HG03521 (cell line): ENCODE data around the gene ACAP3.

Experiments used
- ATAC-seq: cut with Tn5 transposase; IDR thresholded peaks from one replicate; pipeline ENCODE4 v1.9.1; 2021; ENCODE audit warnings: mild to moderate bottlenecking, moderate library complexity; ENCODE audit not compliant: unreplicated experiment

ACAP3 gene

DNA sequence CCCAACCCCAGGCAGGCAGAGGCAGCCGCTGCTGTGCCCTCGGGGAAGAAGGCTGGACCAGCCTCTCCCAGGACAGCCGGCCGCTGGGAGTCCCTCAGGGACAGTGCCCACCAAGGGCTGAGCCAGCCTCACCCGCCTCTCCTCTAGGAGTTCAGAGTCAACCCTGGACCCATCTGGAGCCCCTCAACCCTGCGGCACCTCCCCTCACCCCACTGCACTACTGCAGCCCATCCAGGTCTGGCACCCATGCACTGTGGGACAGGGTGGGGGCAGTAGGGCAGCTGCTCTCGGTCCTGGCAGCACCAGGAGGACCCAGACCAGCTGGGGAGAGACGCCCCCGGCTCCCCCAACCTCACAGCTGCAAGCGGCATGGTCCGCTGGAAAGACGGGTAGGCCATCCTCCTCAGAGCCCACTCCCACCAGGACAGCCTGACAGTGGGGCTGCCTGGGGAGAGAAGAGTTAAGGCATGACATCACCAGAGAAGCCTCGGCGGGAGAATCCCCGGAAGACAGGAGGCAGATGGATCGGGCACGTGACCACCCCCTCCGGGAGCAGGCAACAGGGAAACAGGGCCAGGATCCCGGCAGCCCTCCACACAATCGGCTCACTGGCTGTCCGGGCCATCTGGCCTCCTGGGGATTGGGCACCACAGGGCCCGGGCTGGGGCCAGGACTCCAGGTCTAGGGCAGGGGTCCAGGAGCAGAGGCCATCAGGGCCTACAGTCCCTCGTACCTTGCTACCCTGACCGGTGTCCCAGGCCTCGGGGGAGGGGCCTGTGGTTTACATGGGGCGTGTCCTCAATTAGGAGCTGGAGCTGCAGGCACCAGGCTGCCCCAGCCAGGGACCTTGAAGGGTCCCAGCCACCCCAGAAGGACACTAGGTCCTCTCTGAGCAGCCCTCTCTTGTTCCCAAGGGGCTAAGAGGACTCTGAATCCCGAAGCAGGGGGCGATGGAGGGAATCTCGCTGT is 3.1 kb downstream of the ACAP3 start:
- no peak for ATAC-seq

DNA sequence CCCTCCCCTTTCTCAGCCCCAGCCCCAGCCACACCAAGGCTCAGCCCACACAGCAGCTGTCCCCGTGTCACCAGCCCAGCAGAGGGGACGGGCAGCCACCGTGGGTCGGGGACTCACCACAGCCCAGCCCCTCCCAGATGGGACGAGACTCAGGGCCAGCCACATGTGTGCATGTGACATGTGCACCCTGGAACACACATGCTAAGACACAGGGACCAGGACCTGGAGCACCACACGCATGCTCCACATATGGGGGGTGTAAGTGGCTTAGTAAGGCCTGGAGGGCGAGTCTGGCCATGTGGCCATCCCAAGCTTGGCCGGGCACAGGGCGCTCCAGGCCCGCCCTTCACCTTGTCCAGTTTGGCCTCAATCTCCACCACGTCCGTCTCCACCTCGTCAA is 4.0 kb downstream of the ACAP3 start:
- no peak for ATAC-seq

DNA sequence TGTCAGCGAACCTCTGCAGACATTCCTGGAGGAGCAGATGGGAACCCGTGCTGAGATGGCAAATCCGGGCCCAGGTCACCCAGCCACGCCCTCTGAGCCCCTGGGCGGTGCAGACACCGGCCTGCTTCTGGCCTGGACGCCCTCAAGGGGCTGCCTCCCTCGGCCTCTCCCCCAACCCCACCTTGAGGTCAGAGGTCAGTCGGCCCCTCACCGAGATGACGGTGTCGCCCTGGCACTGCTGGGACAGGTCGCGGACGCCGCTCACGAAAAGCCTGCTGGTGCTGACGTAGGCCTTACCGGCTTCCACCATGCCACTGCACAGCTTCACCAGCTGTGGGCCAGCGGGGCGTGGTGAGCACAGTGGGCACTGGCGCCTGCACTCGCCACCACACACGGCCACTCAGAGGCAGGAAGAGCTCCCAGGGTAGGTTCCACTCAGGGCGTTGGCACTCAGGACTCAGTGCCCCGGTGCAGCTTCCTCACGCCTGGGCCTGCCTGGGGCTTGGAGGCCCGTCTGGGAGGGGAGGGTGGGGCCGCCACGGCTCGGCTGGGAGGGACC is 4.7 kb downstream of the ACAP3 start:
- ATAC-seq: no peak

- no peak for ATAC-seq
Observed at GRCh38 chr1:1302006-1302430, 5.7 kb downstream of the ACAP3 start.

DNA sequence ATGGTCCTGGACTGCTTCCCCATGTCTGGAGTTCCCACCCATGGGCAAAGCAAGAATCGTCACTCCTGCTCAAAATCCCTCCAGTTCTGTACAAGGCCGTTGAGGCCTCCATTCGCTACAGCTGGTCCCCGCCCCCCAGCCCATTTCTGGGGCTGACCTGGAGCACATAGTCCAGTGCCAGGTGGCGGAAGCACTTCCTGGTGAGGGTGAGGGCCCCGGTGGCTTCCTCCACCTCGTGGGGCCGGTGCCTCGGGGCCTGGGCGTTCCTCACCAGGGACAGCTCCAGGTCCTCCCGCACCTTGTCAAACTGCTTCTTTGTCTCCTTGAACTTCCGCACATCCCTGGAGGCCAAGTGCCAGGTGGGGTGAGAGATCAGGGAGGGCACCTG is 7.4 kb downstream of the ACAP3 start:
- no peak for ATAC-seq

- ATAC-seq: no peak
Observed at GRCh38 chr1:1299686-1300351, 7.9 kb downstream of the ACAP3 start.

- no peak for ATAC-seq
Observed at GRCh38 chr1:1298861-1299685, 8.7 kb downstream of the ACAP3 start.

- no peak for ATAC-seq
Observed at GRCh38 chr1:1297802-1298424, 9.8 kb downstream of the ACAP3 start.

GRCh38 chr1:1296070-1297061 is 11.4 kb downstream of the ACAP3 start:
- no peak for ATAC-seq

DNA sequence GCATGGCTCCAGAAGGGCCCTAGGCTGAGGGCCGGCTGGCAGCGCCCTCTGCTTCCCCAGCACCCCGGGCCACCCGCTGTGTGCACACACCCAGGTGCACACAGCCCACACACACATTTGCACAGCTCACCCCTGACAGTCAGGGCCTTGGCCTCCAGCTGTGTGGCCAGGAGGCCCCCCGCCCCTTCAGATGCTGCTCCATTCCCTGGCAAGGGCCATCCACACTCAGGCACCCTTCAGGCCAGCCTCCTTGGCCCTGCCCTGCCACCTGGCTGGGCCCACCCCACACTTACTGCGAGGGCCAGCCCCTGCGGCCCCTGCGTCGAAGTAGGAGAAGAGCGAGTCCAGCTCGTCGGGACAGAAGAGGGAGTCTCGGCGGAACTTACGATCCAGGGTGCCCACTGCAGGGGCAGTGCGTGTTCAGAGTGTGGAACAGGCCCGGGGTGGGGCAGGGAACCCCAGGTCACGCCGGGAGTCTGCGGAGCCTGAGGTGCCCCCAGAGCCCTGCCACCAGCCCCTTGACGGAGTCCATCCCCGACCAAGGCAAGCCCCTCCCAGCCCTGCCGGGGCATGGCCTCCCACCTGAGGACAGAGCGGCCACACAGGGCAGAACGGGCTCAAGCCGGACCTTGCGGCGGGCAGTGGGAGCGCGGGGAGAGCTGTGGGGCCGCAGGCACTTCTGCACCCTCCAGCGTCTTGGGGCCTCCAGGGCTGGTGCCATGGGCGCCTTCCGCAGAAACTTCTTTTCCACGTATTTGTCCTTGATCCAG is 12.4 kb downstream of the ACAP3 start:
- no peak for ATAC-seq

DNA sequence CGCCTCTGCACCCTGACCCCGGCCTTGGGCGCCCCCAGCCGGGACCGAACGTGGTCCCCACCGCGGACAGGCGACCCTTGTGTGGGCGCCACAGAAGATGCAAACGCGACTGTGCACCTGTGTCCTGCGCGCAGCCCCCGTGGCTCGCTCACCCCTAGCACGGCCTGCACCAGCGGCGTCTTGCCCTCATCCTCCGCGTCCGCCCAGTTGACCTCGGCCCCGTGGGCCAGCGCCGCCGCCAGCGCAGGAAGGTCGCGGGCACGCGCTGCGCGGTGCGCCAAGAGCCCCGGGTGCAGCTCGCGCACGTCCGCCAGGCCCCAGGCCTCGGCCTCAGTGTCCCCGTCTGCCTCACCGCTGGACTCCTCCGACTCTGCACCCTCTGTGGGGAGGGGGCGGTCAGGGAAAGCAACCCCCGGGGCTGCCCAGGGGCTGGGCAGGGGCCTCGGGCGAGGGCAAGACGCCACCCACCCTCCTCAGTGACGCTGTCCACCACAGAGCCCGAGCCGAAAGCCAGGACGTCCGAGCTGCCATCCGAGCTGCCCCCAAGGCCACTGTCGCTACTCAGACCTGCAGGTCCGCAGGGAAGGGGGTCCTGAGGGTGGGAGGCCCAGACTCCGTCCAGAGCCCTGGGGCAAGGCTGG is 13.4 kb downstream of the ACAP3 start:
- no peak for ATAC-seq

DNA sequence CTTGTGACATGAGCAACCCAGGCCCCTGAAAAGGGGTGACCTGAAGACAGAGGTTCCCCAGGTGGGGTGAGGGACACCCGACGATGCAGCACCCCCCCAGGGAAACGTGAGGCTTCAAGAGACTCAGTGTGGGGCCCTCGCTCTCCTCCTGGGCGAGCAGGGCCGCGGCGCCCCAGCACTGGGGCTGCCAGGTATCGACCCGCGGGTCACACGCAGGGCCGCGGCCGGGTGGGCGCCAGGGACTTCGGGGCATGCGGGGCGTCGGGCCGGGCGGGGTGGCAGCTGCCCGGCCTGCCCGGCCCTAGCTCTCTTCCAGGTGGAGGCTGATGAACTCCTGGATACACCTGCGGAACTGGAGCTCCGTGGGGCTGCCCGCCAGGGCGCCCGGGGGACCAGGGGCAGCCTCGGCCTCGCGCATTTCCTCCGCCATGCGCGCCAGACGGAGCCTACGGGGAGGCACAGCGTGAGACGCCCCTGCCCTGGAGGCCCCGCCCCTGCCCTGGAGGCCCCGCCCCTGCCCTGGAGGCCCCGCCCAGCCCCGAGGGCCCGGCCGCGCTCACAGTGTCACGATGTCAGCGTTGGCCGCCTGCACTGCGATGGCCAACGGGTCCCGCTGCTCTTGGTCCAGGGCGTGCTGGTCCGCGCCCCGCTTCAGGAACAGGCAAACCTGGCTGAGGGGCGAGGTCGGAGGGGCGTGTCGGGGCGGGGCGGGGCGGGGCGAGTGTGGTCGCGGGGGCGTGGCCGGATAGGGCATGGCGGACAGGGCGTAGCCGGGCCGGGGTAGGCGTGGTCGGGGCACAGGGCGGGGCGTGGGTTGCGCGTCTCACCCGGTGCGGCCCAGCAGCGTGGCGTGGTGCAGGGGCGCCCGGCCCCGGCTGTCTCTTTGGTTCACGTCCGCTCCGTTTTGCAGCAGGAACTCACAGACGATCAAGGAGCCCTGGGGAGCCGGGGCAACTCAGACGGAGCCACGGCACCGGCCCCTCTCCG is 14.2 kb downstream of the ACAP3 start:
- ATAC-seq: no peak

GRCh38 chr1:1292851-1293250 is 14.9 kb downstream of the ACAP3 start:
- no peak for ATAC-seq

DNA sequence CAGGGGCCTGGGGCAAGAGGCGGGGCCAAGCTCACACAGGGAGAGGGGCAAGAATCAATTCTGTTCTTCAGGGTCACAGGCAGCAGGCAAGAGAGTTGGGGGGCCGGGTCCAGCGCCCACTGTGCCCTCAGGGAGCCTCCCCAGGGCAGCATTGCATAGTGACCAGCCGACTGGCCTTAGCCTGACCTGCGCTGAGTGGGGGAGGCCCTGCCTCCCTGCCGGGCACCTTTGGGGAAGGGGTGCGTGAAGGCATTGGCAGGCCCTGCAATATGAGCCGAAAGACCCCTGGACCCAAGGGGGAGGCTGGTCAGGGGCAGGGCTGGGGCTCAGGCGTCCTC is 15.3 kb downstream of the ACAP3 start:
- ATAC-seq: no peak

- ATAC-seq: no peak
Observed at GRCh38 chr1:1291548-1292441, 15.9 kb downstream of the ACAP3 start.

DNA sequence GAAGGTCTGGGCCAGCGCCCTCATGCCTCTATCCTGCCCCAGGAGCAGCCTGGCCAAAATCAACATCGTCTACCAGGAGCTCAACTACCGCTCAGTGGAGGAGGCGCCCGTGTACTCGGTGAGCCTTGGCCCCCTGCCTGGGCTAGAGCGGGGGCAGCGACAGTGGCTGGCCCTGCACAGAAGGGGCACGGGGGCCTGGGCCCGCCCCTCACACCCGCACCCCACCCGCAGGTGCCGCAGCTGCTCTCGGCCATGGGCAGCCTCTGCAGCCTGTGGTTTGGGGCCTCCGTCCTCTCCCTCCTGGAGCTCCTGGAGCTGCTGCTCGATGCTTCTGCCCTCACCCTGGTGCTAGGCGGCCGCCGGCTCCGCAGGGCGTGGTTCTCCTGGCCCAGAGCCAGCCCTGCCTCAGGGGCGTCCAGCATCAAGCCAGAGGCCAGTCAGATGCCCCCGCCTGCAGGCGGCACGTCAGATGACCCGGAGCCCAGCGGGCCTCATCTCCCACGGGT is 16.7 kb downstream of the ACAP3 start:
- no peak for ATAC-seq
